HG03457 (cell line): ENCODE measurements around the gene GMDS.
"Not testable (repeated sequence)": the region's sequence is repeated elsewhere in the genome, so short reads cannot be mapped to it uniquely, and the experiment has no call there.

Source experiments
- ATAC-seq: cut with Tn5 transposase; IDR thresholded peaks from one replicate; pipeline ENCODE4 v1.9.1; 2021; ENCODE audit warnings: moderate number of reproducible peaks; ENCODE audit not compliant: unreplicated experiment

GMDS gene

DNA sequence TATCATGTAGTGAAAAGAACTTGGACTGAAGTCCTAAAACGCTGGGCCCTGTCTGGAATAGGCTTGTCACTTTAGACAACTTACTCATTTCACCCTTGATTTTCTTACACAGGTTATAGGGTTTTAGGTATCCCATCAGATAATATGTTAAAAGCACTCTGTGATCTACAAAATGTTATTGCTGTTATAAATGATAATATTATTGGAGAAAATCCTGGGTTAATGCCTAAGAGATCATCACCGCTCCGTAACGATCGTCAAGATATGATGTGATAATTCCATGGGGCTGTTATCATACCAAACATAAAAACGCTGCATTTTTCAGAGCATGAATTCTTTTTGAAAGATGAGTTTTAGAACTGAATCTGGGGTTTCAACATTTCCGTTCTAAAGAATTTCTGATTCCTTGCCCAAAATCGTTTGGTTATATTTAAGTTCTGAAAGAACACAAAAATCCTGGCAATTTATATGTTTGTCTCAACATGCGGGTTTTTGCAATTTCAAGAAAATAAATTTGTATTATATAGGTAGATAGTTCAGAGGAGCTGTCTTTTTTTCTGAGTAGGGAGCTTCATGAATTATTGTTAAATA, 480.9 kb downstream of the GMDS start:
- no peak for ATAC-seq

DNA sequence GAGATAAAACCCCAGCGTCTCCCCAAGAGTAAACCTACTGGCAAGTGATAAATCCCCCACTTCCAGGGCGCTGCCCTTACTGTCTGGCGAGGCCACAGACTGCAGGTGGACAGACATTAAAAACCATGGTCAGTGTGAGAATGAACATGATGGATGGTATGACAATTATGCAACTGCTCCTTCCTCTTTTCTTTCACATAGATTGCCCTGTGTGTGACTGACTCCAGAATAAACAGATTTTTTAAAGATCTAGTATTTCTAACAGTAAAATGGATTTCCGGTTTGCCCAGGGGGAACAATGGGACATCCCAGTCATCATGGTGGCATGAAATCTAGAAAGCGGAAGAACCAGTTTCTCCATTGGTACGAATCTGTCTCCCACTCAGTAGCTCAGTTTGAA, 482.0 kb downstream of the GMDS start:
- ATAC-seq = no peak

DNA sequence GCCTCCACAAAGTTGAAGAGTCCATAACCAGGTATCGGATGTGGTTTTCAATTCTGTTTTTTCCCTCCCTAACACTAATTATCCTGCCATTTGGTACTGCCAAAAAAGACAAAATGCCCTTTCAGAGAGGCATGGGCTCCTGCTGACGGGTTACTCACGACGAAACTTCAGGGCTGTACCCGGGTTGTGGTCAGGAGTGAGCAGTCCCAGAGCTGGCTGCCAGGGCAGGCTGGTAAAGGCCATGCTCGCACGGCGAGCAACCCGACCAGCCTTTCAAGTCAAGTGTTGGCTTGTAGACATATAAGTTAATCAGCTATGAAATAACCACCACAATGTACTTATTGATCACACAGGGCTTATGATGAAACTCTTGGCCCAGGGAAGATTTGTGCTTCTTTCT, 483.2 kb downstream of the GMDS start:
- ATAC-seq = no peak

DNA sequence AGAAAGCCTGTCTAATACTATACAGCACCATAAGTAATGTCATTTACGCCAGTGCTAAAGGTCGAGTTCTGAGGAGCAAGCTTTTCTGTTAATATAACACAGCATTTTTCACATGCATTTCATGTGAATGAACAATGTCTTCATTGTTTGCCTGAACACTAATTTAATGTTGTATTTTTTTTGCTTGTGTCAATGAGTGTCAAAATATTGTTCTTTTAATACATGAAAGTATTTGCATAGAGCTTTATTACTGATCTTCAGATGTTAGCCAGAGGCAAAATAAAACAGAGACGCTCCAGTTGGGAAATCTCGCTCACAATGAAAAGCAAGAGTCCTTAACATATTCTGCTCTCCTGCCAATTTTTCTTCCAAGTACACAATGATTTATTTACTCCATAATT, 483.9 kb downstream of the GMDS start:
- ATAC-seq = no peak

DNA sequence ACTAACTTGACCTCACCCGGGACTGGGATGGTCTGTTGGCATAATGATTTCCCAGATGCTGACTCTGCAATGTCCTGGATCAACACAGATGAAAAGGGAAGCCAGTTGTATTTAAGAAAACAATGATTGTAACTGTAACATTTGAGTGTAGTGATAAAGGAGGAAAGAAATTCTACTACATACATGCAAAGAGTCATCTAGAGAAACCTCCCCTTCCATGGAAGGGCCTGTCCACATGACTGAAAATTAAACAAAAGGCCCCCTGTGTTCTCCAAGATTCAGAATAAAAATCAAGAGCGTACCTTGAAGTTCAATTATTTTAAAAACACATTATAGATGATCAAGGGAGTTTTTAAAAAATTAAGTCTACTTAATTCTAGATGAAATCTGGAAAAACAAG, 484.5 kb downstream of the GMDS start:
- ATAC-seq = no peak

DNA sequence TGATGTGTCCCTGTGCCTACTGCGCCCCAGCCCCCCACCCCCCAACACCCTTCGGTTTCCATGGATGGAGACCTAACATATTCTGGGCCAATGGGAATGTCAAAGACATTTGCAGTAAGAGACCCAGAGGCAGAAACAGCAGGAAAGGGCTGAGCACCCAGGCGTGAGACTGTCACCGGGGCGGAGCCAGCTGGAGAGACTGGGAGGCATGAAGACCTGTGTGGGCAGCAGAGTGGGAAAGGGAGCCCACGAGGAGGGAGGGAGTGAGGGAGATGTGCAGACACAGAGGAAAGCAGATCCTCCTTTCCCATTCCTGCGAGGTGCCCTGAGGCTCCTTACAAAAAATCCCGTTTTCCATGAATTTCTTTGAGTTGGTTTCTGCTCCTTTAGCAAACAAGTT, 485.5 kb downstream of the GMDS start:
- no peak for ATAC-seq

DNA sequence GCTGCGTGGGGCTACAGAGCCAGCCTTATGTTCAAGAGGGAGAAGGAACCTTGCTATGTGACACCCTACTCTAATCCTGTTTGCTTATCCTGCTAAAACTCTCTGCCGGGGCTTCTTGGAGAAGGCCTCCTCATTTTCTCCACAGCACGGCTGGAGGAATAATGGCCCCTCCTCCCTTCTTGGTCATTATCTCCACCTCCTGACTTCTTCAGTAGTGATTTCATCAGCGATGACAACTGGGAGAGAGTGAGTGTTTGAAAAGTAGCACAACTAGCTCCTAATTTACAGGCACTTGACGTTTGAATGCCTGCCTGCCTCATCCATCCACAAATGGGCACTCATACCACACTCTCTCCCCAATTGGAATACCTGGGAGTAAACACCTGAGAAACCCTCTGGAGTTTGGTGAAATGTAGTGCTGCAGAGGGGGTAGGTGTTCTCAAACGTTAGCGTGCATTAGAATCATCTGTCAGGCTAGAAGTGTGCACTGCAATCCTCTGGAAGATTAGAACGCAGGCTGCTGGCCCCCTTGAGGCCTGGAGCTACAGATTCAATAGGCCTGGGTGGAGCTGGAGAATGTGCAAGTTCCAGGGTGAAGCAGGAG, 487.2 kb downstream of the GMDS start:
- ATAC-seq = no peak

DNA sequence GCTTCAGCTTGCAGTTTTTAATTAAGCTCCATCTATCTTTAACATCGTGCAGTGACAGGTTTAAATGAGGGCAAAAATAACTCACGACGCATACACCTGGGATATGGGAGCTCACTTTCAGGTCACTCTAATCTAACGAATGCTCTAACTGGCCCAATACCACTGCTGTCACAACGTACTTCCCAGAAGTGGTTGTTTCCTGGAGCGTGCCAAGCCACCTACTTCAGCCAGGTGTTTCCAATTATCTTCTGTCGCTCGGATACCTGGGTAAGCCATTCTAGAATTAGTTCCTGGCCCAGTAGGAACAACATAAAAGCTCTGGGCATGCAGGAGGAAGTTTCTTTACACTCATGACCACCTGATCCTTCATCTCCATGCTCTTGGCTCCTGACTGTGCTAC, 488.3 kb downstream of the GMDS start:
- ATAC-seq = no peak

DNA sequence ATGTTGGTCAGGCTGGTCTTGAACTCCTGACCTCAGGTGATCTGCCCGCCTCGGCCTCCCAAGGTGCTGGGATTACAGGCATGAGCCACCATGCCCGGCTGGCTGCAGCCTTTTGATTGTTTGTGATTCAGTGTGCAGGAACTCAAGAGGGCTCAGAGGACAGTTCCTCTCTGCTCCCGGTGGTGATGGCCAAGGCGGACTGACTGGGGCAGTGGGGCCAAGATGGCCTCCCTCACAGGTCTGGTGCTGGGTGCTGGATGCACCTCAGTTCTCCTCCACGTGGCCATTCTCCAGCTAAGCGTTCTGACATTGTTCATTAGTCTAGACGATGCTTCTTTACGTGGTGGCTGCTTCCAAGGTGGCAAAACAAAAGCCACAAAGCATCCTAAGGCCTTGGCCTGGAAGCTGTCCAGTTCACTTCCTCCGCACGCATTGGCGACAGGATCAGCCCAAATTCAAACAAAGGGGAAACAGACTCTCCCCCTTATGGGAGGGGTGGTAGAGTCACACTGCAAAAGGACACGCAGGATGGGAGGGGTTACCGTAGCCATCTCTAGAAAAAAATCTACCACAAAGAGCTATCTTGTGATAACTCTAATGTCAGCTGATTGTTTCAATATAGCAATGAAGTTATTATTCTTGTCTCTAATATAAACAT, 488.8 kb downstream of the GMDS start:
- no peak for ATAC-seq

DNA sequence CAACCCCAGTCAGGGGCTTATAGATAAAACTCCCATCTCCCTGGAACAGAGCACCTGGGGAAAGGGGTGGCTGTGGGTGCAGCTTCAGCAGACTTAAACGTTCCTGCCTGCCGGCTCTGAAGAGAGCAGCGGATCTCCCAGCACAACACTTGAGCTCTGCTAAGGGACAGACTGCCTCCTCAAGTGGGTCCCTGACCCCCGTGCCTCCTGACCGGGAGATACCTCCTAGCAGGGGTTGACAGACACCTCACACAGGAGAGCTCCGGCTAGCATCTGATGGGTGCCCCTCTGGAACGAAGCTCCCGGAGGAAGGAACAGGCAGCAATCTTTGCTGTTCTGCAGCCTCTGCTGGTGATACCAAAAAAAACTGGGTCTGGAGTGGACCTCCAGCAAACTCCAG, 494.3 kb downstream of the GMDS start:
- not testable (repeated sequence) for ATAC-seq

DNA sequence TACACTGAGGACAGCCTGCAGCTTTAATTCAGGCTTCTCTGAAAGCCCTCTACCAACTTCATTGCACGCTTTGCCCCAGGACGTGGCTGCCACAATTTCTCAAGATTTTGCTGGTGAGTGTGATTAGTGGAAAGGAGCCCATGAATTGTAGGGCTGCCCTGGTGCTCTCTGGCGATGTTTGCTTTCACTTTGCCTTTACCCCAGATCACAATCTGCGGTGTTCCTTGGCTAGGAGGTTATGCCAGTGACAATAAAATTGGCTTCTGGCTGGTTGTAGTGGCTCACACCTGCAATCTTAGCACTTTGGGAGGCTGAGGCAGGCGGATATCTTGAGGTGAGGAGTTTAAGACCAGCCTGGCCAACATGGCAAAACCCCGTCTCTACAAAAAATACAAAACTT, 496.4 kb downstream of the GMDS start:
- no peak for ATAC-seq

DNA sequence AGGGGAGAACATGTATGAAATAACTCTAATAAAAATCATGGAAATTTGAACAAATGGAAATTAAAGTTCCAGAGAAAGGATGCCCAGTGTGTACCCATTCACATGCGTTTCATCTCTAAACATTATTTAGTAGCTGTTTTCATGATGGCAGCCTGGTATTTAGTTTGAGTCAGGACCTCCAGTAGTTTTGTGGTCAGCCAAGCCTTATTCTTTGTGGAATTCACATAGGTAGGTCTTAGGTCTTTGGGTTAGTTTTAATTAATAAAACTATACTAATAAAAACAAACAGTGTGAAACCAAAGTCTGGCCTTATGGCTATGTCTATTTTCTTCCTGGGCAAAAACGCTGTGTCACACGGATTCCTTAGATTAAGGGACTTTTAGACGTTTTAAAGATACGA, 497.9 kb downstream of the GMDS start:
- ATAC-seq = no peak

DNA sequence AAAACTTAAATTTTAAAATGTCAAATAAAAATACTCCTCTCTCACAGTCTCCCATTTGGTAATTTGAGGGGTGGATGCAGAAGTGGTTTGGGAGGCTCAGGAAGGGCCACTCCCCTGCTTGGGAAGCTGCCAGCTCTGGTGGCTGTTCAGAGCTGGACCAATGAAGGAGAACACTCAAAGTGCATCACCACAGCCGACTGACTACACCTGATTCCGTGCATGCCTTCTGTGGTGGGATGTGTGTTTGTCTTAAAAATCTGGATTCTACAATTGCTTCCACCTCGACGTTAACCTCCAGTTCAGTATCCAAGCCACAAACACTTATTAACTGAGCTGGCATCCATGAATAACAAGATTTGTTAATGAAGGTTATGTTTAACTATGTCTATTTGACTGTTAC, 498.4 kb downstream of the GMDS start:
- ATAC-seq = no peak

DNA sequence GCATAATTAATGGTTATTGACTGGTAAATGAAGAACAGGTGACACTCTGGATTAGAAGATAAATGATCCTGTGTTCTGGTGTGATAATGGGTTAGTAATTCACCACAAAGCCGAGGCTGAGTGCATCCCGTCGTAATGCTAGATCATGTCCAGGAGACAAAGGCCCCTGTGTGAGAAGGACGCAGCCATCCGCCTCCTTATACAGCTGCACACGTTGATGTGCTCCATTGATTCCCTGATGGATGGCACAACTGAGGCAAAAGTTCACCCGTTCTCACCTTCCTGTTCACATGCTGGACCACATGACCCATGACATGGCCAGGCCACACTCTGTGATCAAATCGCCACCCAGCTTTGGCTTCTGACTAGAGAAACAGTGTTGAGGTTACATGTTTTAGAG, 499.6 kb downstream of the GMDS start:
- no peak for ATAC-seq

DNA sequence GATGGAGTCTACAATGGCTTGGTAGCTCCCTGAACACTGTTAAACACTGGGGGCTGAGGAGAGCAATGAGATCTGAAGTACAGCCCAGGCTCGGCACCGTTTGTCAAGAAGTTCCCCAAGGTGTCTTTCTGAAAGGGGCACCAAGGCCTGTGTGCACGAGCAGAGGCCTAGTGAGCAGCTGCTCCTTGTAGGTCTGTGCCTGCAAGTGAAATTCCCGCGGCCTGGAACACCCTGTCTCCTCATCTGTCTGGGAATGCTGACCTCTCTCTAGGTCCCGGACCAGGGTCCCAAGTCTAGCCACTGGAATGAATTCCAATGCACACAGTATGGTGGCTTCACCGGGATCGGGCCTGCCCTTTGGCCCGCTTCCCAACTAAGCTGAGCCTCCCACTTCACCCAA, 500.9 kb downstream of the GMDS start:
- ATAC-seq = no peak

DNA sequence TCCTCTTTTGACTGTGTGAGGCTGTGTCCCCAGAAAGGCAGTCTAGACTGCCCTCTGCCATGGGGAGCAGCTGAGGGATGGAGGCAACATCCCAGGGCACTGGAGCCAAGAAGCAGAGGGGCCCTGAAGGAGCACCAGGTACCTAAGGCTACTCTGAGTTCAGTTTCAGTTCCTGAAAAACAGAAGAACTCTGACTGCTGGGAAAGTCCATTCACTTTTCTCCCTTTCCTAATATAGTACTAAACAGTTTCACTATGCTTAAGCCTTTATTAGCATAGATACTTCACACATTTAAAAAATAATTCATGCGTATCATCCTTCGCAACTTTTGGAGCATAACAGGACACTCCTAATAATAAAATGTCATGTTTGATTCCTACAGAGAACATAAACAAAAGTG, 505.7 kb downstream of the GMDS start:
- peak; percentile 83 for ATAC-seq

DNA sequence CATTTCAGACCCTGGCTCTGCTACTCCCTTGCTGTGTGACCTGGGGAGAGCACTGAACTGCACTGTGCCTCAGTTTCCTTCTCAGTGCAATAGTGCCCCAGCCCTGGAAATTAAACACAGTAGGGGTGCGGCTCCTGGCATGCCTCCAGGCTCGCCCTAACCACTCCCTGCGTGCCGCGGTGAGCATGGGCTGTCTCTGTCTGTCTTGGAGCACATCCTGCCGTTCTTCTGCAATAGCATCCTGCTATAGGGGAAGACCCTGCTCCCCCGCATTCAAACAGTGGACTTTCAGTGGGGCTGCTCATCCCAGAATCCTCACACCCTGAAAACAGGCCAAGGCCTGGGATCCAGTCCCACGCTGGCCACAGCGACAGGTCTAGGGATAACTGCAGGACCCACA, 506.2 kb downstream of the GMDS start:
- peak; percentile 34 for ATAC-seq

DNA sequence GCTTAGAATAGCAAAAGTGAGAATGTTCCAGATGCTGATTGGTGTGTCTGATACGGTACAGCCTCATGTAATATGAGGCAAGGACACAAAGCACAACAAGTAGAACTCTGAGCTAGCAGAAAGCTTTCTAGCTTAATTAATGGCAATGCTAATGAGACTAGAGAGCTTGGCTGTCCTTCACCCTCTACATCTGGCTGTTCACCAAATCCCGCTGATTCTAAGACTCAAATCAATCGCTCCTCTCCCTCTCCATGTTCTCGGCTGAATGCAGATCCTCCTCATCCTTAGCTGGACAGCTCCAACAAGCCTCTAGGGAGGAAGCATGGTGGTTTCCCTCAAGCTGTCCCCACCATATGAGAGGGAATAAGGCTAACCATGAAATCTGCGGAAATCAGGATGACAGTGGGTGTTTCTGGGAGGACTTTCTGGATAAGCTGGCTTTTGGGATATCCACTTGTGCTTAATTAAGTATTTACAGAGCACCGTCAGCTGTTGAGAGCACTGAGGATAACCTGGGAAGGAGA, 506.8 kb downstream of the GMDS start:
- ATAC-seq = no peak

DNA sequence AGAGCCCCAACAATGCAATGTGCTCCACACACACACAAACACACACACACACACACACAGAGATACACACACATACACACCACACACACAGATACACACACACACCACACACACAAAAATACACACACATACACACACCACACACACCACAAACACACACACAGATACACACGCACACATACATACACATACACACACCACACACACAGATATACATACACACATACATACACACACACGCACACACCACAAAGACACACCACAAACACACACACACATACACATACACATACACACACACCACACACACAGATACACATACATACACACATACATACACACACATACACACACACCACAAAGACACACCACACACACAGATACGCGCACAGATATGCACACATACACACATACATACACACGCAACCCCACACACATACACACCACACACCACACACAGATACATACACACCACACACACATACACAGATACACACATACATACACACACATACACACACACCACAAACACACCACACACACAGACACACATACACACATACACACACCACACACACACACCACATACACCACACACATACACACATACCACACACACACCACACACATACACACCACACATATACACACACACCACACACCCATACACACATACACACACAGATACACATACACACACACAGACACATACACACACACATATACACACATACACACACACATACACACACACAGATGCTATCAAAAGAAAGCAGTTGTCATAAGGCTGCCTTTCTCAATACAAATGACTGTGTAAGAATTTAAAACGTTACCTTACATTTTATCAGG, 507.7 kb downstream of the GMDS start:
- no peak for ATAC-seq

DNA sequence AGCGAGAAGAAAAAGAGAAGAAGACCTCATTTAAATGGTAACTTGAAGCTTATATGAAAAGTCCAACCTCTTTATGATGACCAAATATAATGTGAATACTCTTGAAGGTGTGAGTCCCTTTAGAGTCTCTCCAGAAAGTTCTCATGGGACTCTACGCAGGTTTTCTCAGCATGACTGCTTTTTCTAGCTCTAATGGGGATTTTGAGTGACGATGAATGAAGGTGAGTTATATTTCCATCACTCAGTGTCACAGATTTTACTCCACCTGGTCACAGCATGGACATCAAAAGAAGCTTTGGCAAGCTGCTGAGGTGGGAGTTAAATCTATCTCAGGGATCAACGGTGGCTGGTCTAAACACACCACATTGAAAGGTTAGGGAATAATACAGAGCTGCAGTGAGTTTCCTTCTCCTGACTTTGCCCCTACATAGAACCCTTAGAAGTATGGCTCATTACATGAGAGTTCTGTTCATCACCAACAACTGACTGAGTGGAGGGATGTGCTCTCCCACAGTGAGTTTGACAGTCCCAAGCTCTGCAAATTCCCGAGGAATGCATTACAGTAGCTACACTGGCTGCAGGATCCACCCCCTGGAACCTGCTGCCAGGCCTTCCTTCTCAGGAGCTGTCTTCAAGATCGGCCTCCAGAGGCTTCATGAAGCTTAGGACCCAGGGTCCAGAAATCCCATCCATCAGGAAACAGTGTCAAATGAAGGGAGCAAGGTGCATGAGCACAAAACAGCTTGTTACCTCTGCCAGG, 508.9 kb downstream of the GMDS start:
- no peak for ATAC-seq

DNA sequence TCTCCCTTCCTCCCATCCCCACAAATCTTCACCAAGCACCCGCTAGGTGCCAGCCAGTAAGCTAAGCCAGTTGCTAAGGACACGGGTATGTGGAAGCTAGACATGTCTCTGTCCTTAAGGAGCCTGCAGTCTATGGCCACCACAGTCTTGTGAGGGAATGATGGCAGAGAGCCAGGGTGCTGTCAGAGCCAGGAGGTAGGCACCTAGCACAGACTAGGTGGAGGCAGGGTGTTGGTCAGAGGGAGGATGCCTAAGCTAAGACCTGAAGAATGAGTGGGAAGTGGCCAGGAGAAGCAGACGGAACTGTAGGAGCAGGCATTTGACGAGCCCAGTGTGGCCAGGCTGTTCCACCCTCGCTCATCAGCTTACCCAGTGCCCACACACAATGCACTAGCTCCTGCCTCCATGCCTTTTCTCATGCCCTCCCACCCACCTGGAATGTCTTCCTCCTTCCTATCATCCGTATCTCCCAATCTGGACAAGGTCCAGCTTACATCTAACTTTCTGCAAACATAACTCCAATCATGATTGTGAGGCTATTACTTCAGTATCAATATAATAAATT, 510.1 kb downstream of the GMDS start:
- ATAC-seq = no peak
